HG02678 (cell line): ENCODE results near the gene ARMH4.

Experiments used
- ATAC-seq: cut with Tn5 transposase; IDR thresholded peaks from one replicate; pipeline ENCODE4 v1.9.1; 2021; ENCODE audit warnings: mild to moderate bottlenecking, moderate library complexity; ENCODE audit not compliant: unreplicated experiment

The ARMH4 gene, protein sequence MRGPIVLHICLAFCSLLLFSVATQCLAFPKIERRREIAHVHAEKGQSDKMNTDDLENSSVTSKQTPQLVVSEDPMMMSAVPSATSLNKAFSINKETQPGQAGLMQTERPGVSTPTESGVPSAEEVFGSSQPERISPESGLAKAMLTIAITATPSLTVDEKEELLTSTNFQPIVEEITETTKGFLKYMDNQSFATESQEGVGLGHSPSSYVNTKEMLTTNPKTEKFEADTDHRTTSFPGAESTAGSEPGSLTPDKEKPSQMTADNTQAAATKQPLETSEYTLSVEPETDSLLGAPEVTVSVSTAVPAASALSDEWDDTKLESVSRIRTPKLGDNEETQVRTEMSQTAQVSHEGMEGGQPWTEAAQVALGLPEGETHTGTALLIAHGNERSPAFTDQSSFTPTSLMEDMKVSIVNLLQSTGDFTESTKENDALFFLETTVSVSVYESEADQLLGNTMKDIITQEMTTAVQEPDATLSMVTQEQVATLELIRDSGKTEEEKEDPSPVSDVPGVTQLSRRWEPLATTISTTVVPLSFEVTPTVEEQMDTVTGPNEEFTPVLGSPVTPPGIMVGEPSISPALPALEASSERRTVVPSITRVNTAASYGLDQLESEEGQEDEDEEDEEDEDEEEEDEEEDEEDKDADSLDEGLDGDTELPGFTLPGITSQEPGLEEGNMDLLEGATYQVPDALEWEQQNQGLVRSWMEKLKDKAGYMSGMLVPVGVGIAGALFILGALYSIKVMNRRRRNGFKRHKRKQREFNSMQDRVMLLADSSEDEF

DNA sequence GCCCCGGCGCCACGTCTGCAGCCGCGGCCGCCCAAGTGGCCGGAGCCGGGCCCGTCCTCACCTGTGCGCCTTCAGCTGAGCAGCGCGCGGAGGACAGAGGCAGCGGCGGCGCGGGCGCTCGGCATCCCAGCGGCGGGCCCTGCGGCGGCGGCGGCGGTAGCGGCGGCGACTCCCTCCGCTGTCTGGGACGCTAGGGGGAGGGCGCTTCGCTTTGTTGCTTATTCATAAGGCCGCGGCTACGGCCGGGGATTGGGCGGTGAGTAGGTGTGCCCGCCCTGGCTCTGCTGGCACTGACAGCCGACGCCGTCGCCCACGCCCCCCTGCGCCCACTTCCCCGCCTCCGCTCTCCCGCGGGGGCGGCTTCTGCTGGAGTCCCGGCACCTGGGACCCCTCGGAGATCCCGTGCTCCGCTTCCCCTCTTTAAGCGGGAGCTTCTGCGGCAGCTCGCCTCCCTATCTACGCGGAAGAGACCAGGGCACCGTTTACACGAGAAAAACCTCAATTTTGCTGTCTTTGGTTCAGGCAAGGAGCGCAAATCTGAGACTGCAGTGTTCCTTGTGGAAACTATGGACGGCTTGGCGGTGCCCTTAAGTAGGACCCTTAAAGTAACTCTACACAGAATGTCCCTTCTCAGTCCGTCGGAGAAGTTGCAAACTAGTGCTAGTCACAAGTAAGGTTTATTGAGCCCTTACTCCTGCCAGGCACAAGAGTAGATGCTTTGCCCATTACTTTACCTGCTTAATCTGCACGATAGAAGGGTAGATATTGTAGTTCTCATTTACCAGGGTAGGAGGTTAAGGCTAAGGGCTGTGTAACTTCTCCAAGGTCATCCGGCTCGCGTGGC is at the start of gene ARMH4:
ARMH4 (minus strand) TSS at position 200 of the 844 bp plus-strand sequence. CDS start 12,855 bp downstream, outside the sequence.
- ATAC-seq: peak; percentile 99

DNA sequence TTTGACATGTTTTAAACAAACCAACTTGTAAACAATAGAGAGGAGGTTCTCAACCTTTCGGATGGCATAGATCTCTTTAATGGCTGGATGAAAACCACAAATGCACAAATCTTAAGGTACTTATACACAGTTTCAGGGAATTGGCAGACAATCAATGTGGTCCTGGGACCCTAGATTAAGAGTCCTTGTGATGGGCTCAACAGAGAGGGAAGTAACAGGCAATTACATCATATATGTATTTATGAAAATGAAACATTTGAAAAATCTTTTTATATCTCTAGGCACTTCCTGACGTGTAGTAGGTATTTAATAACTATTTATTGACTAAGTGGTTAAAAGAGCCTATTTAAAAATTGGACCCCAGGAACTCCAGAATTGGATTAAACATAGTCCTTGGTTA is 48.8 kb upstream of the ARMH4 start:
- no peak for ATAC-seq

DNA sequence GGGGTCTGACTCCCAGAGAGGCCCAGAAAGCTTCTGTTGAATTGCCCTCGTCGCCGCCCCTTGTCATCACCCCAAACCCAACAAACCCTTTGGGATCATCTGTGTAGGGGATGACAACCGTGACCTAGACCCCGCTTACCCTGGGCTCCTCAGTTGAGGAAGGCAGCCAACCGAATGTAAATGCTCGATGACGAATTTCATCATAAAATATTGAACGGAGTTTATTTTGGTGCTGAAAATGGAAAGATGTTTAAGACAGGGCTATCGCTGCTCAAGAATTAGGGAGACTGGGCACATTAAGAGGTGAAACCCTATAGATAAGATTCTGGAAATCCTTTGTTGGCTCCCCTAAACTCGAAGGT is 48.4 kb upstream of the ARMH4 start:
- peak; percentile 8 for ATAC-seq

DNA sequence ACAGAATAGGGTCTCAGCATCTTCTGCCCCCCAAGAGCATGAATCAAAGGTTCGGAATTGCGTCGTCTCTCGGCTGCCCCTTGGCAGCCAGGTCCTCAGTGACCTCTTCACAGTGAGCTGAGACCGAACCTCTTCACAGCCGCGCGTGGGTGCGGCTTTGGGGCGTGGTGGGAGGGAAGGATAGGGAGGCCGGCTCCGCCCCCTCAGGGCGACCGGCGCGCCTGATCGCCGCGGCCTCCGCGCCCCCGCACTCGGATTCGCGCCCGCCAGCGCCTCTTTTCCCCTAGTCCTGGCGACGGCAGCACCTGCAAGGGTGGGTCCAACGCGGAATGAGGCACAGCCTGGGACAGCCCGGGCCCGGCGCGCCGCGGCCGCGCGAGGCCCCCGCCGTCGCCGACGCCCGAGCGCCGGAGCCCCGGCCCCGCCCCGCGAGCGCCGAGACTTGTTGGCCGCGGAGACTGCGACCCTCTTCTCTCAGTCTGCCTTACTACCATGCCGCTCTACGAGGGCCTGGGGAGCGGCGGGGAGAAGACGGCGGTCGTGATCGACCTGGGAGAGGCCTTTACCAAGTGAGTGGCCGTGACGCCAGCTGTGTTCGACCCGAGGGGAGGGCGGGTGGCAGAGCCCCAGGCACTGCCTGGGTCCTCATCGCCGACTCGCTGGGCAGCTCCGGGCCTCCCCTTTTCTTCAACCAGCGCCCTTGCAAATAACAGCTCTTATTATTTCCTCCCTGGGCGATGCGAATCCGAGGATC is 47.9 kb upstream of the ARMH4 start, which contains the start of gene ACTR10:
ACTR10 (plus strand) TSS at position 424 of the 754 bp plus-strand sequence; CDS start at position 493, 69 bp downstream.
- ATAC-seq: peak; percentile 94

DNA sequence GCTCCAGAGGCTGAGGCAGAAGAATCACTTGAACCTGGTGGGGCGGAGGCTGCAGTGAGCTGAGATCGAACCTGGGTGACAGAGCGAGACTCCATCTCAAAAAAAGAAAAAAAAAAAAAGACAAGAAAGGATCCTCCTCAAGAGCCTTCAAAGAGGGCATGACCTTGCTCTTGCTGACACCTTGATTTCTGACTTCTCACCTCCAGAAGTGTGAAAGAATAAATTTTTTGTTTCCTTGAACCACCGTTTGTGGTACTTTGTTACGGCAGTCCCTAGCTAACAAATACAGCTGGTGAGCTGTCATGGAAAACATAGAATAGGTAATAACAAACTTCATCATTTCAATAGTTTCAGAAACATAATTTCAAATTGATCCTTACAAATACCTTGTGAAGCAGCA is 46.1 kb upstream of the ARMH4 start:
- ATAC-seq: no peak

DNA sequence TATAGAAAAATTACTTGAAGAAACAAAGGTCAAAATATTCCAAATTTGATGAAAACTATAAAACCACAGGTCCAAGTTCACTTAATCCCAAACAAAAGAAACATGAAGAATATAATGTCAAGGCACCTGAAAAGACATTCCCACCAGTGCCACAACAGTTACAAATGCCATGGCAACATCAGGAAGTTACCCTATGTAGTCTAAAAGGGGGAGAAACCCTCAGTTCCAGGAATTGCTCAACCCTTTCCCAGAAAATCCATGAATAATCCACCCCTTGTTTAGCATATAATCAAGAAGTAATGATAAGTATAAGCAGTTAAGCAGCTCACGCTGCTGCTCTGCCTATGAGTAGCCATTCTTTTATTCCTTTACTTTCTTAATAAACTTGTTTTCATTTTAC is 44.2 kb upstream of the ARMH4 start:
- ATAC-seq: no peak

DNA sequence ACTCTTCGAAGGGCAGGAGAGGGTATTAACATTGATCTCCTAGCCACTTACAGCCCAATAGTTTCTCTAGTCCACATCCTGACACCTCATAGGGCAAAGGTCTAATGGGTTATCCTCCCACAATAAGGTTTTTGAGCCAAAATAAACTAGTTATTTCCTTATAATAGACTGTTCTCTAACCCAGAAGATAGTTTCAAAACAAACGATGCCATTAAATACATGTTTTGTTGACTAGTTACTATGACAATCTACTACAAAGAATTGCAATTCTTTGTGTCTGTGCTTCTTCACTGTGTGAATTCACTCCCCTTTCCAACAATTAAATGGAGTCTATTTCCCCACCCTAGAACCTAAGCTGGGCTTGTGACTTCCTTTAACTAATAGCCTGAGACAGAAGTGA is 41.5 kb upstream of the ARMH4 start:
- no peak for ATAC-seq

DNA sequence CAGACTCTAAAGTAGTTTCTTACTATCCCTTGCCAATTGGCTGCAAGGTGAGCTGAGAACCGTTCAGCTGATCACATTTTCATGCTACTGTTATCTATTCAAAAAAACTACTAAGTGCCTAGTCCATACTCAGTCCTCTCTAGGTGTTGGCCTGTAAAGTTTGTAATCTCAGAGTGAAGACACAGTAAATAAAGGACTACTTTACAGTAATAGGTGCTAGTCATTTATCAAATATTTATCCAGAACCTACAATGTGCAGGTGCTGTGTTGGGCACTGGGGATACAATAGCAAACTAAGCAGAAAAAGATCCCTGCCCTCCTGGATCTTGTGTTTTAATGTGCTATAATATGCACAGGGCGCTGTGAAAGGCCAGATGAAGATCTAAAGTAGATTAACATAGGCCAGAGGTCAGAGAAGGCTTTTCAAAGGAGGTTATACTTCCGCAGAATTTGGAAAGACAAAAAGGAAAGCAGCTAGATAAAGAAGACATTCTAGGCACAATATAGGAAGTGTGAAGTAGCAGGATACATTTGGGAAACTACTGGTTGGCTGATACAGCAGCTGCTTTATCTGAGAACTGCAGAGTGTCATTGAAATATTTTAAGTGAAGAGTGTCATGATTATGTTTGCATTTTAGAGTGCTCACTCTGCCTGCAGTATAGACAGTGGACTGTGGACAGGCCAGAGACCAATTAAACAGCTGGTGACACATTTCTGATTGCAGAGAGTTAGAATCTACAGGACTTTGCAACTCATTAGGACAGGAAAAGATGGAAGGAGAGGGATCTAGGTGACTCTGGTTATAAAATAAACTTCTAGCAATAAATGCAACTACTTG is 40.0 kb upstream of the ARMH4 start:
- no peak for ATAC-seq

DNA sequence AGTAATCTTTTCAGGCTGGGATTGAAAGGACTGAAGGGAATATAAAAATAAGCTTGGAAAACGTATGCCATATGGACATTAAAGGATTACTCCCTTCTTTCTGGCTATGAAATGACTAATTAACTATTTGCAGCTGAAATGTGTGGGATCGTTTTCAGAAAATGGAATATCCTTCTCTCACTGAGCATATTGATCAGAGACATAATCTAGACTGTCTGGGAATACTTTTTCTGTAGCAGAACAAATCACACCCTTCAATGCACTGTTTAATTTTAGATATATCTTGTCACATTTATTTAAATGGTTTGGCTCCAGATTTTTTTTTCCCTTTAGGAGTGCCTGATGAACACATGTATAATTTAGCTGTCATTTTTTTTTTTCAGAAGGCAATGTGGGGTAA is 37.2 kb upstream of the ARMH4 start:
- no peak for ATAC-seq

DNA sequence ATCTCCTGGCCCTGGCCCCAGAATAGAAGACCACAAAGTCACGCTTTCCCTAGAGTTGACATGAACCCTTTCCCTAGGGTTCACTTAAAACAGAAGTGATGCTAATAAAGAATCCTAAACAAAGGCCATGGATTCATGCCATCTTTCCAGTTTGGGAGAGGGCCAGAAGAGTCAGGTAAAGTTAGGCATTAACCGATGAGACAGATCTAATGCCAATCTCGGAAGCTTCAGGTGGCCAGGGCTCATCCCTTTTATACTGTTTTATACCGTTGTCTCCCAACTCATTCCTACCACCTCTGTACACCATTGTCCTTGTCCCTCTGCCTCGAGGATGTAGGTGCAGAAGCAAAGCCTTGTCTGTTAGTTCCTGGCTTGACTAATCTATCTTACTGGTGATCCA is 25.1 kb upstream of the ARMH4 start:
- ATAC-seq: no peak

DNA sequence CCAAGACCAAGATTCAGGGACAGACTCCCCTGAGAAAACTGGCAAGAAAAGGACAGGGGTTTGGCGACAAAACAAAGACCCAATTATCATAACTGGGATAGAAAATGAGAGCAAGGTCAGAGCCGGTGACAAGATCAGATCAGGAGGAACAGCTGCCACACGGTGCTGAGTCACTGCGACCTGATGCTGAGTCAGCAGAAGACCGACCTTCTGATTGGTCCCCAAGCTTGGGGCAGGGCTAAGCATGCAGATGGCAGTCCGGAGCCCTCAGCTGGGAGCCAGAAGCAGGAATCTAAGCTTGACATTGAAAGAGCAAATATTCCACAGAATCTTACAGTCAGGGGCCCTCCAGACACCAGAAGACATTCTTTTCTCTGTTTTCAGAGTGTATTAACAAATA is 19.1 kb upstream of the ARMH4 start:
- peak; percentile 96 for ATAC-seq

DNA sequence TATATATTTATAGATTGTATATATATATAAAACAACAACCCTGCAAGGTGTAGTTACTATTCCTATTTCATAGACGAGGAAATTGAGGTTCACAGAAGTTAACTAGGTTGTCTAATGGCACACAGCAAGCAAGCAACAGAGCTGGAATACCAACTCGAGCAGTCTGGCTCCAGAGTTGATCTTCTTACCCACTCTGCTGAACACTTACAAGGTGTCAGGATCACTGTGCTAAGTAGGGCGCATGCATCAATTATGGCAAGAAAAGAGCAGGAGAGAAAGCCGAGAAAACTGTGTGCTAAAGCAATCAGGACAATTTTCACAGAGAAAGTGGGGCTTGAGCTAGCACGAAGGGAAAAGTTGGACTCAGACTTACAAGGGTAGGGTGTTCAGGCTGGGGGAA is 15.9 kb upstream of the ARMH4 start:
- no peak for ATAC-seq

DNA sequence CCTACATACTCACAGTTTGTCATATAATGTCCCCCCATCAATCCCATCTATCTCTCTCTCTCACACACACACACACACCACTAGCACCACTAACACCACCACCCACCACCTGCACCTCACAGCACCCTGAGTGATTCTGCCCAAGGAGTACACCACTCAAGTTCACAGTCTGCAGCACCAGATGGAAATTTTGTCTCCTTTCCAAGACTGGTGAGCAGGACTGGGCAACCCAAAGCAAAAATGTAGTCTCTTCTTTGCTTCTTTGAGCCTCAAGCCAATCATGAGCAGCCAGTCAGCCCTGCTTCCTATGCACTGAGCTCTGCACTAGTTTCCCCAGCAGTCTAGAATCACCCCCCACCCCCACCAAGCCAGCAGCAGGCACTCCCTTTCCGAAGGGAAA is 15.0 kb upstream of the ARMH4 start:
- ATAC-seq: no peak

DNA sequence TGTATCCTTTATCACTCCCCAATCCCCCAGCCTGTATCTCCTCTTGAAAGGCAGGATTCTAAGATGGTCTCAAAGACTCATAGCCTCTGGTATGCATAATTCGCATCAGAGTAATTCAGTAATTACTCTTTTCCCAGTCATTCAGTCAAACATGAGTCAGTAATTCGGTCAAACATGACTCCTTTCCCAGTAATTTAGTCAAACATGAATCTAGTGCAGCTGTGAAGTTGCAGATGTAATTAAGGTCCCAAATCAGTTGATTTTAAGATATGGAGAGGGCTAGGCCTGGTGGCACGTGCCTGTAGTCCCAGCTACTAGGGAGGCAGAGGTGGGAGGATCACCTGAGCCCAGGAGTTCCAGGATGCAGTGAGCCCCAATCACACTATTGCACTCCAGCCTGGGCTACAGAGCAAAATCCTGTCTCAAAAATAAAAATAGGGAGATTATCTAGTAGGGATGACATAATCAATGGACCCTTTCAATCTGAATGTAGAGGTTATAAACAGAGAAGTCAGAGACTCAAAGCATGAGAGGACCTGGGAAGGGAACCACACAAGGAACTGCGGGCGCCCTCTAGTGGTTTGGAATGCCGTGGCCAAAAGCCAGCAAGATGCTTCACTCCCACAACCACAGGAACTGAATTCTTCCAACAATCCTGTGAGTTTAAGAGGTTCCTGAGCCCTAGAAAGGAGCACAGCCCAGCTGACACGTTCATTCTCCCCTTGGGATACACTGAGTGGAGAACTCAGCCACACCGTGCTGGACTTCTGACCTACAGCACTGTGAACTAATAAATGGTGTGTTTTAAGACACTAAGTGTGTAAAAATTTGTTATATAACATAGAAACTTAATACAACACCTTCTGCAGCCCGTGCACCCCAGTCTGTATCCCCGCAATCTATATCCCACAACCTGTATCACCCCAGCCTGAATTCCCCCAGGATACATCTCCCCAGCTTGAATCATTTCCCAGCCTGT is 14.3 kb upstream of the ARMH4 start:
- no peak for ATAC-seq

DNA sequence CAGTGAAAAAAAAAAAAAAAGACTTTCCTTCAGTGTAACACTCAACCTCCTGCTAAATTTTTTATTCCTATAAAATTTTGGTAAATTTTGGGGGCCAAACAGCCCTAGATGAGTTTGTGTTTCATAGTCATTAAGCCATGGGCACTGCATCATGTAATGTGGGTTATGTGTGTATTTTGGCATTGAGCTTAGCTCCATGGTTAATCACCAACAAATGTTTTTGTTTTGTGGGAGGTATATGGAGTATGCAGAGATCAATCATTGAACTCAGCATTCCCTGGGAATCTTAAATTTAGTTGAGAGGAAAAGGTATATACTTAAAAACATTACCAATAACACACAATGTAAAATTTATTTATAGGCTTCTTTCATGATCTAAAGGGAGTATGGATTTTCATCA is 8.5 kb upstream of the ARMH4 start:
- no peak for ATAC-seq

DNA sequence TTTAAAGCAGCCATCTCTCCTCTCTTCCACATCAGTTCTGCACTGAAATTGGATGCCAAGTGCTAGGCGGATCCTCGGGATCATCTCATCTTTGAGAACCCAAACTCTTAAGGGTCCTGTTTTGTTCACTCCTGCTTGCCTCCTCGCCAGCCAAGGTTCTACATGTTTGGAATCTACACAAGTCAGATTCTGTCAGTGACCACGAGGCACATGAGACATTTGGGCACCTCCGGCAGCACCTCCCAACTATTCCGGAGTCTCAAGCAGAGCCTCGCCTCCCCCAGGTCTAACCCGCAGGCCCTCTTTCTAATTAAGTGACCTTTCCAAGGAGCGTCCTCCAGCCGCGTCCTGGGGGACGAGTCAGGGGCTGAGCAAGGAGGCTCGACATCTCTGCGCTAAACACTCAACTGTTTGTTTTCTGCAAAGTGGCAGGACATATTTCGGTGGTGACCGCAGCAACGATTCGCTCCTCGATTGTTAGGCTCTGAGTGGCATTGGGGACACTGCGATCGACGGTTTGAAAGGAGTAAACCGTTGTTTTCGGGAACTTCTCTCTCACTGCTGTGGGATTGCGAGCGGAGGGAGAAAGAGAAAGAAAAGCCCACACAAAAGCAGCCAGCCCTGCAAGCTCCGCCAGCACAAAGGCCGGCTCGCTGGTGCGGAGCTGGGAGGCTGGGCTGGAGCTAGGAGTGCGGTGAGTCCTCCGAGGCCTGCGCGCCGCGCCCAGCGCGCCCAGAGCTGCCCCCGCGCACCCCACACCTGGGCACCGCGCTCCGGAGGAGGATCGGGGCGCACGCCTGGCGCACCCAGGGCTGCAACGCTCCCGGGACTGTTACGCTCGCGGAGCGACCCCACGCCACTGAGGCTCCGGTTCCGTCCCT is 640 bp downstream of the ARMH4 start:
- peak; percentile 40 for ATAC-seq

DNA sequence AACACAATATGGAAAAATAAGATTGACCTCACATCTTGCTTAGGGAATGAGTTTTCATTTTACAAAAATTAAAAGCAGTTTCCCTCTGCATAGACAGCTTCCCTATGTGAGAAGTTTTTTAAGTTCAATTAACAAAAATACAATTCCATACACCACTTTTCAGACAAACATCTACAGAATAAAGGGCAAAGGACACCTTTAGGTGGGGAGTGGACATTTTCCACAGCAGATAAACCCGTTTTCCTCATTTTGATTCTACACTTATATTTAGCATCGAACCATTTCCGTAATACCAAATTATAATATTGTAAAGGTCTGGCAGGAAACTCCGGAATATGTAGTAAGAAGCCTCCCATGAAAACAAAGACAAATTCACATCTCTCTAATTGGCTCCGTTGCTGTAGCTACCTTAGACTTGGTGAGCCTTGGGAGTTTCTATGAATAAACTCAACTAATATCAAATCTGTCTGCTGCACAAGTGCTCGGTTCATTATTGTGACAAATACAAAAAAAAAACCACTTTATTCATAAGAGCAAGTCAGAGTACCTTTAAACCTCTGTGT is 1.7 kb downstream of the ARMH4 start:
- ATAC-seq: no peak
